ENCODE data around the gene CARMIL1.
A peak's percentile ranks its signal among the peaks of the same experiment; 100 is the strongest.

CARMIL1 gene

GRCh38 chr6:25478973-25479372 lies 199.8 kb downstream of the CARMIL1 start:
- no peak for DNase-seq

GRCh38 chr6:25481267-25481666 lies 202.1 kb downstream of the CARMIL1 start:
- DNase-seq, result no peak

- DNase-seq, result no peak
Observed at GRCh38 chr6:25482996-25483395, 203.8 kb downstream of the CARMIL1 start.

- DNase-seq, result no peak
Observed at GRCh38 chr6:25483943-25484342, 204.8 kb downstream of the CARMIL1 start.

DNA sequence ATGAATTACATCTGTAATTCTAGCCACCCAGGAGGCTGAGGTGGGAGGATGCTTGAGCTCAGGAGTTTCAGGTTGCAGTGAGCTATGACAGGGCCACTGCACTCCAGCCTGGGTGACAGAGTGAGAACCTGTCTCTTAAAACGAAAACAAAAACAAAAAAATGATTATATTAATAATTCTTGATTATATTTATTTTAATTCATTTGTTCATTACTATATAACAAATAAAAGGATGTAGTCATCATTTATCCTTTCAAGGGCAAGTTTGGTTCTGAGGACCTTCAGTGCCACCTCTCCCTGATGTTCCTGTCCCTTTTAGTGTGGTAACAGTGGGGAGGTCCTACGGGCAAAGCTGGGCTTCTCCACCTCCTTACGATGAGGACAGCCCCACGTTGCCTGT lies 205.7 kb downstream of the CARMIL1 start:
- no peak for DNase-seq

GRCh38 chr6:25485821-25486534 lies 206.8 kb downstream of the CARMIL1 start:
- no peak for DNase-seq

- no peak for DNase-seq
Observed at GRCh38 chr6:25486550-25486949, 207.4 kb downstream of the CARMIL1 start.

- no peak for DNase-seq
Observed at GRCh38 chr6:25487012-25487411, 207.8 kb downstream of the CARMIL1 start.

DNA sequence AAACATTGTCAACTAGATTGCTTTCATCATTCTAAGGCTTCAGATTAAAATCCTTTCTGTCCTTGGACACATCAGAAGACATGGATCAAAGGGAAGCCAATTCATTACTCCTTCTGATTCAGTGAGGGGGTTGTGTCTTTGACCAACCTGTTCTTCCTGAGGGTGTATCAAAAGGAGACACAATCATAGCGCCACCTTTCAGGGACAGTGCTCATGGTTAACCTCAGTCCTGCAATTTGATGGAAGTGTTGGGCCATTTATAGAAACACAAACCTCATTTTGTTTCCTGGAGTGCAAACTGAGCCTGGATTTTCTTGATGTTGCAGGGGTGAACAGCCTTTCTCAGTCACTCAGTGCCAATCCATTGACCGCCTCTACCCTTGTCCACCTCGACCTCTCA lies 209.0 kb downstream of the CARMIL1 start:
- no peak for DNase-seq

- no peak for DNase-seq
Observed at GRCh38 chr6:25489399-25489798, 210.2 kb downstream of the CARMIL1 start.

DNA sequence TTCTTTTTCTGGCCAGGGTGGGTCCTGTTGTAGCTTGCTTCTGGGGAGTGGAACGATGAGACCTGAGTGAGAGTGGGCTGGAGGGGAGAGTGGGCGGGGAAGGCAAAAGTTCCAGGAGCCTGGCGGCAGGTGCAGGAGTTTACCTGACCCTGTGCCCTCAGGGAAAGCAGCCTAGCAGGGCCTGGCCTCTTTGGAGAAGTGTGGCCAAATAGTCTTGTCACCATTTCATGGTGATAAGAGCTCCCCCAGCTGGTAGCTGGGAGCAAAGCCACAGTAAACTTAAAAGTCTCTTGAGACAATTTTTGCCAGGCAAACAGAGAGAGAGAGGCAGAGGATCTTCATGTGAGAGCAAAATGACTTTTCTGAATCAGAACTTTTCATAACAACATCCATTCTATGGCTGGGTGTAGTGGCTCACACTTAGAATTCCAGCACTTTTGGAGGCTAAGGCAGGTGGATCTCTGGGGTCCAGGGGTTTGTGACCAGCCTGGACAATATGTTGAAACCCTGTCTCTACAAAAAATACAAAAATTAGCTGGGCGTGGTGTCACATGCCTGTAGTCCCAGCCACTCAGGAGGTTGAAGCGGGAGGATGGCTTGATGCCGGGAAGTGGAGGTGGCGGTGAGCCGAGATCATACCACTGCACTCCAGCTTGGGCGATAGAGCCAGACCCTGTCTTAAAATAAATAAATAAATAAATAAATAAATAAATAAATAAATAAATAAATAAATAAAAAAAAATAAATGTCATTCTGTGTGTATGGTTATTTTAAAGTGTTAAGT lies 211.0 kb downstream of the CARMIL1 start:
- peak; percentile 89 to 94 (median 91) for DNase-seq

DNA sequence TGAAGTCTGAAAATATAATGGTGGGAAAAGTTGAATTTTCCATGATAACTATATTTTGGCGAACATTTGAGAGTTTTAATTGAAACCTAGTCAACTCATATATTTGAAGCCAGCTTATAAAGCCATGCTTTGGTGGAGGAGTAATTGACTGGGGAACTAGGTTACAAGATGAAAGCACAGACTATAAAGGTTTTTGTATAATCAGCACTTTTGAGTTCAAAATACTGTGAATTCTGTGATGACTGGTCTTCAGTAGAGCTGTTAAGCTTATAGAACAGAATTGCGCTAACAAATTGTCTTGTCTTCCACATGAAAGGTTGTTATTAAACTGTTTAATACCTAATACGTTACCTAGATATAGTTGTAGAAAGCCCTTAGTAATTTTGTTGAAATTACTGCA lies 213.8 kb downstream of the CARMIL1 start:
- DNase-seq, result no peak

GRCh38 chr6:25494469-25494868 lies 215.3 kb downstream of the CARMIL1 start:
- no peak for DNase-seq

DNA sequence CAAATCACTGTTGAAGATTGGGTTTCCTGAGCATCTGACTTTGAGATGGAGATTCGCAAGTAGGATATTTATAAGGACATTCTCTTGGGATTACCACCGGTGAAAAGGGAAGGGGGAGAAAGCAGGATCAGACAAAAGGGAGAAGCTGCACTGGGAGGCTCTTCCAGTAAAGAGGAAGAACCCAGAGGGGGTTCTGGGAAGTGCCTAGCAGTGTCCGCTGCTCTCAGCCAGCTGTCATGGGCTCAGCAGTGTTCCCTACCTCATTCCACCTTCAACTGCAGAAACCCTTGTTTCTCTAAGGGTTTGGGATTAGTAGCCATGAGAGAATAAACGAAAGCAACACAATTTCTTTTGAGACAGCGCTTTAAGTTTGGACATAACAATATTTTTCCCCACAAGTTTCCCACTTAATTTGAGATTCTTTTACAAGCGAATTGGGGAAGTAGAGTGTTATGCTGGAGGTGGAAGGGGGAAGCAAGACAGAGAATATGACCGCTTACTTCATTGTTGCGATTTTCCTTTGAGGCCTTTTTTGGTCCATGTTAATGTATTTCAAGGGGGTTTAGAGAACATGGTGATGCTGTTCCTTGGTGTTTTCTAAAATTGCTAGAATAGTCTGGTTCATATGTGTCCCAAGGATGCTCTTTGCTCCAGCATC lies 218.3 kb downstream of the CARMIL1 start:
- peak; percentile 50 to 66 (median 64) for DNase-seq

DNA sequence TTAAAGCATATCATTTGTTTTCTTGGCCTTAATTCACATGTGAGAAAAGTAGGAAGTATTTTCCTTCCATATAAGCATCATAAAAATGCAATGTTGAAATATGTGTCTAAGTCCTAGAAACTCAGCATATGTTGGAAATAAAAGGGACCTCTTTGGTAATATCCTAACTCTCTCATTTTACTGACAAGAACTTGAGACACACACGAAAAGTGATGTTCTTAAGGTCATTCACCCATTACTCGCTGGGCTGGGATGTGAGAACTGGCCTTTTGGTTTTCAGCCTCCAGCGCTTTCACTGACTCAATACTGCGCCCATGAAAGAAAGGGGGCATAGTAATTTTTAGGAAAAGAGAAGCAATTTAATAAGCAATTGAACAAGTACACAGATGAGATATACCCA lies 219.3 kb downstream of the CARMIL1 start:
- DNase-seq, result peak in 2 of 4 experiments; percentile 26 to 41

DNA sequence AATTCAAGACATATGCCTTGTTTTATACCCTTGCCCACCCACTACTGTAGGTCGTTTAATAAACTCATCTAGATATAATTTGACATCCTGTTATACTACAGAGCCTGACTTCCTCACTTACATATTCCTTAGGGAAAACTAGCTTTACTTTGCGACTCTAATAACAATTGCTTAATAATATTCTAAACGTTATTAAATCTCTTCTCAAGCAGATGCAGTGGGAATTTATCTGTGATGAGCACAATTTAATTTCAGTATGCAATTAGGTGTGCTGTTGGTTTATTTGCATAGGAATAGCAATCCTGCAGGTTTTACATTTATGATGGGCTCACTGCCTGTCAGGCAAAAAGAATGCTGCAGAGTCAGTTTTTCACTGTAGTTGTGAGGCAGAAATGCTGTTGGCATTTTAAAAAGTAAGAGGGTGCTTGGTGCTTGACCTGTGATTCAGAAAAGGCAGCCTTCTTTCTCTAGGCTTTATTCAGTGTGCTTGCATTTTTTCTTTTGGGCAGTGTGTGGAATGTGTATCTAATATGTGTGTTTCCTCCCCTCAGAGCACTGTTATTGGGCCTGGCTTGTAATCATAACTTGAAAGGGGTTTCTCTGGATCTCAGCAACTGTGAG lies 220.6 kb downstream of the CARMIL1 start:
- DNase-seq, result no peak

- no peak for DNase-seq
Observed at GRCh38 chr6:25503686-25504085, 224.5 kb downstream of the CARMIL1 start.

DNA sequence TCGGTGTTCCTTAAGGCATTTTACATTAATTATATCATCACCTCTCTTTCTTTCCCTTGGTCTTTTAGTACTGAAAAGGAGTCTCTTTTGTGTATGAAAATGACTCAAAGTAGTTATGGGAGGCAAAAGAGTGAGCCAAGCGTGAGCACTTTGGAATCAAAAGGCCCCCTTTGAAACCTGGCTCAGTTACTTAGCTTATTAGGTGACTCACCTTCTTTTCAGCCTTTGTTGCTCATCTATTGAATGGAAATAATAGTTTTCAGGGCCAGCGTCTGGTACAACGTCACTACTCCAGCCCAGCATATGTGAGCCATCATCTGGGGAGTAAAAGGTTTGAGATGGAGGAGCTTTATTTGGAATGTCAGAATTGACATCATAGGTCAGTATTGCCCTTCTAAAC lies 225.5 kb downstream of the CARMIL1 start:
- no peak for DNase-seq

DNA sequence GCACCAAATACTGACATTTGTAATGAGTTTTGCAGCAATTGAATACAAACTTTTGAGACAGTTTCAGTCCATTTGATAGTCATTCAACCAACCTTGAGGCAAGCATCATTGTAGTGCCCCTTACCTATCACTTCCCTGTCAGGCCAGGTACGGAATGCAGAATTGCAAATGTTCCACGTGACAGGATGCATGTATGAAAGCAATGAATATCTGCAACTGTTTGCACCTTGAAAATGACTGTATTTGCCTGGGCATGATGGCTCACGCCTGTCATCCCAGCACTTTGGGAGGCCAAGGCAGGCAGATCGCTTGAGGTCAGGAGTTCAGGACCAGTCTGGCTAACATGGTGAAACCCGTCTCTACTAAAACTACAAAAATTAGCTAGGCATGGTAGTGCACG lies 226.8 kb downstream of the CARMIL1 start:
- no peak for DNase-seq

GRCh38 chr6:25508051-25508450 lies 228.9 kb downstream of the CARMIL1 start:
- DNase-seq, result no peak

DNA sequence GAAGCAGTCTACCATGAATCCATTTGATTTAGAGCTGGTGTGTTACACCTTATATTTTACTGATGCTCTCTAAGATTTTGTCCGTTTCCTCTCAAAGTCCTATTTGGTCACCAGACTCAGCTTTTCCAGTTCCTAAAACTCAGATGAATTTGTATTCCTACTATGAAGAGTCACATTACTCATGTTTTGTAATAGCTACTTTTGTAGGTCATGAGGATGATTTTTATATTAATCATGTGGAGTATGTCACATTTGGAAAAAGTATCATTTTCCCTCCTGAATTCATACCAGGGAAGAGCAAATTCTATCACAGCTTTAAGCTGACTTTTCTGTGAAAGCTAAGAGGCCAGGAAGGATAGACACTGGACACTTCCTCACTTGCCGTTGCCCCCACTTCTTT lies 232.2 kb downstream of the CARMIL1 start:
- peak in 2 of 4 experiments; percentile 31 to 47 for DNase-seq

DNA sequence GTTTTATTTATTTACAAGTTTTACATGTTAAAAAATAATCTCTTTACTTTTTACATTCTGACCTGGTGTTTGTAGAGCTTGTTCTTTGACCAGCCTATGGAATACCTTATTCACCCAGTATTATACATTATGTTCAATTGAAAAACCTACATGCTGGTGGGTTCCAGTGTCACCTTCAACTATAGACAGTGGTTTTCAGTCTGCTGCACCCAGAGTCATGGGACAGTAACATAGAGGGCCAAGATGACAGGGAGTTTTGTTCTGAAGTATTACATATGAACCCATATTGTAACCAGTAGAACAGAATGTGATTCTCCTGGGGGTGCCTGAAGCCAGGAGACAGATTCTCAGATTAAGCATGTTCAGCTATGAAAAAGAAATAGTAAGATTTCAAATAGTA lies 233.4 kb downstream of the CARMIL1 start:
- no peak for DNase-seq

- no peak for DNase-seq
Observed at GRCh38 chr6:25519856-25520255, 240.7 kb downstream of the CARMIL1 start.
